Trophoblast cell (in vitro differentiated cells and primary cell): Measurements from ENCODE around the gene AGAP1.

Experiments
- DNase-seq, 2 donors: peaks; one replicate each; pipeline ENCODE4 v3.0.0-alpha.2; 2016
- H2AFZ ChIP-seq: 2 replicates; pipeline ENCODE4 v1.6.1; 2013; ENCODE audit warnings: low read length, moderate library complexity, mild to moderate bottlenecking; ENCODE audit not compliant: insufficient read depth, poor library complexity
- H2AK5ac ChIP-seq: 2 replicates; pipeline ENCODE4 v1.6.1; 2013; ENCODE audit warnings: mild to moderate bottlenecking, low read length
- H2BK120ac ChIP-seq: 2 replicates; pipeline ENCODE4 v1.6.1; 2013; ENCODE audit warnings: low read length, mild to moderate bottlenecking, moderate library complexity; ENCODE audit not compliant: insufficient read depth, poor library complexity
- H2BK12ac ChIP-seq: 2 replicates; pipeline ENCODE4 v1.6.1; 2013; ENCODE audit warnings: mild to moderate bottlenecking, low read length, moderate library complexity
- H2BK5ac ChIP-seq: 2 replicates; pipeline ENCODE4 v1.6.1; 2013; ENCODE audit warnings: low read length, low read depth, moderate library complexity, mild to moderate bottlenecking; ENCODE audit not compliant: poor library complexity
- H3K14ac ChIP-seq: 2 replicates; pipeline ENCODE4 v1.6.1; 2013; ENCODE audit warnings: mild to moderate bottlenecking, low read length
- H3K18ac ChIP-seq: 2 replicates; pipeline ENCODE4 v1.6.1; 2013; ENCODE audit warnings: mild to moderate bottlenecking, low read length
- H3K23ac ChIP-seq: 2 replicates; pipeline ENCODE4 v1.6.1; 2013; ENCODE audit warnings: low read length
- H3K27ac ChIP-seq: 2 replicates; pipeline ENCODE4 v1.5.1; 2013; ENCODE audit warnings: low read depth, mild to moderate bottlenecking, inconsistent platforms, low read length, moderate library complexity
- H3K27me3 ChIP-seq: 2 replicates; pipeline ENCODE4 v1.6.1; 2013; ENCODE audit warnings: inconsistent platforms, mild to moderate bottlenecking, low read length, moderate library complexity; ENCODE audit not compliant: insufficient read depth
- H3K36me3 ChIP-seq, 2 experiments: 1 replicate in 1 of 2; 2 replicates in 1 of 2; pipeline ENCODE4 v1.6.1; 2013; ENCODE audit warnings: low read length in 2 of 2, mild to moderate bottlenecking in 2 of 2, moderate library complexity in 1 of 2; ENCODE audit not compliant: insufficient read depth in 2 of 2, control insufficient read depth in 1 of 2
- H3K4ac ChIP-seq: 2 replicates; pipeline ENCODE4 v1.6.1; 2013; ENCODE audit warnings: low read depth, mild to moderate bottlenecking, low read length, moderate library complexity
- H3K4me1 ChIP-seq, 2 experiments: 1 replicate in 1 of 2; 2 replicates in 1 of 2; pipeline ENCODE4 v1.6.1; 2013; ENCODE audit warnings: low read length in 2 of 2, mild to moderate bottlenecking in 2 of 2, moderate library complexity in 1 of 2; ENCODE audit not compliant: insufficient read depth in 2 of 2, control insufficient read depth in 1 of 2
- H3K4me2 ChIP-seq: 2 replicates; pipeline ENCODE4 v1.6.1; 2013; ENCODE audit warnings: inconsistent platforms, mild to moderate bottlenecking, low read length, moderate library complexity
- H3K4me3 ChIP-seq: 2 replicates; pipeline ENCODE4 v1.5.1; 2013; ENCODE audit warnings: mild to moderate bottlenecking, low read depth, low read length, inconsistent platforms
- H3K79me1 ChIP-seq: one replicate; pipeline ENCODE4 v1.6.1; 2013; ENCODE audit warnings: low read length
- H3K79me2 ChIP-seq: 2 replicates; pipeline ENCODE4 v1.6.1; 2013; ENCODE audit warnings: low read length, mild to moderate bottlenecking; ENCODE audit not compliant: control insufficient read depth, insufficient read depth, poor library complexity
- H3K9ac ChIP-seq: 2 replicates; pipeline ENCODE4 v1.6.1; 2013; ENCODE audit warnings: mild to moderate bottlenecking, low read length
- H3K9me3 ChIP-seq: 2 replicates; pipeline ENCODE4 v1.6.1; 2013; ENCODE audit warnings: low read depth, mild to moderate bottlenecking, control low read depth, inconsistent platforms, low read length; ENCODE audit not compliant: insufficient read depth
- H4K12ac ChIP-seq: 2 replicates; pipeline ENCODE4 v1.6.1; 2013; ENCODE audit warnings: low read depth, mild to moderate bottlenecking, low read length, moderate library complexity
- H4K8ac ChIP-seq: 2 replicates; pipeline ENCODE4 v1.6.1; 2013; ENCODE audit warnings: low read depth, mild to moderate bottlenecking, low read length, moderate library complexity
- H4K91ac ChIP-seq: one replicate; pipeline ENCODE4 v1.6.1; 2013; ENCODE audit warnings: low read depth, mild to moderate bottlenecking, low read length, moderate library complexity
- WGBS: extraction: QIAGEN DNeasy Blood & Tissue Kit; methylation state at CpG from one replicate; pipeline ENCODE4 v1.1.7; 2013; ENCODE audit warnings: missing lambda C conversion rate; ENCODE audit not compliant: insufficient read length, insufficient coverage; ENCODE audit errors: extremely low coverage; 5-methylcytosine and 5-hydroxymethylcytosine counted together

Gene AGAP1

GRCh38 chr2:235934059-235934773 is 440.4 kb downstream of the AGAP1 start:
- Histone ChIP-seq H3K14ac (no peak overlapping the region), H3K4me3 (no peak overlapping the region), H3K23ac (no peak overlapping the region), H2AFZ (no peak overlapping the region), H3K18ac (no peak overlapping the region), H4K91ac (no peak overlapping the region), H3K27ac (no peak overlapping the region), H3K27me3 (no peaks in the 10 kb centered on the region), H3K79me1 (no peaks in the 10 kb centered on the region), H3K4me2 (no peak overlapping the region), H3K4ac (no peak overlapping the region), H2AK5ac (no peak overlapping the region), H4K12ac (no peak overlapping the region), H3K79me2 (no peaks in the 10 kb centered on the region), H4K8ac (no peak overlapping the region), H3K9ac (no peak overlapping the region), H3K36me3 (peaks cover 3 to 4% of the 10 kb centered on the region in 2 experiments), H3K4me1 (peaks cover 7 to 10% of the 10 kb centered on the region in 2 experiments), H2BK12ac (no peak overlapping the region), H2BK5ac (no peak overlapping the region), H2BK120ac (no peak overlapping the region), H3K9me3 (peaks cover 2% of the 10 kb centered on the region)
- WGBS, result no CpG with 5 or more reads among the region's 15 CpGs
- no peak for DNase-seq

GRCh38 chr2:235934774-235935484 is 441.1 kb downstream of the AGAP1 start:
- Histone ChIP-seq H3K27me3 (no peaks in the 10 kb centered on the region), H2AFZ (no peak overlapping the region), H3K4me1 (peaks cover 12 to 17% of the 10 kb centered on the region in 2 experiments), H4K12ac (no peak overlapping the region), H4K8ac (no peak overlapping the region), H3K4ac (no peak overlapping the region), H3K9ac (no peak overlapping the region), H3K4me3 (no peak overlapping the region), H2BK5ac (no peak overlapping the region), H3K4me2 (no peak overlapping the region), H2AK5ac (no peak overlapping the region), H3K79me2 (no peaks in the 10 kb centered on the region), H3K14ac (no peak overlapping the region), H2BK12ac (no peak overlapping the region), H4K91ac (no peak overlapping the region), H3K23ac (no peak overlapping the region), H3K27ac (no peak overlapping the region), H3K9me3 (peaks cover 2% of the 10 kb centered on the region), H3K36me3 (peaks cover 3 to 4% of the 10 kb centered on the region in 2 experiments), H3K79me1 (peaks cover 7% of the 10 kb centered on the region), H3K18ac (no peak overlapping the region), H2BK120ac (no peak overlapping the region)
- WGBS, result no CpG with 5 or more reads among the region's 16 CpGs
- DNase-seq, result no peak

- Histone ChIP-seq H4K8ac (no peak overlapping the region), H3K27ac (no peak overlapping the region), H3K79me1 (peaks cover 9% of the 10 kb centered on the region), H3K27me3 (no peaks in the 10 kb centered on the region), H2BK120ac (no peak overlapping the region), H3K36me3 (peaks cover 0 to 3% of the 10 kb centered on the region in 2 experiments), H3K4ac (no peak overlapping the region), H3K23ac (no peak overlapping the region), H2BK12ac (no peak overlapping the region), H3K9ac (no peak overlapping the region), H4K91ac (no peak overlapping the region), H3K9me3 (peaks cover 2% of the 10 kb centered on the region), H2AK5ac (no peak overlapping the region), H3K79me2 (no peaks in the 10 kb centered on the region), H3K14ac (no peak overlapping the region), H3K4me3 (no peak overlapping the region), H3K4me2 (no peak overlapping the region), H4K12ac (no peak overlapping the region), H3K18ac (no peak overlapping the region), H2AFZ (no peak overlapping the region), H3K4me1 (peaks cover 19 to 20% of the 10 kb centered on the region in 2 experiments), H2BK5ac (no peak overlapping the region)
- DNase-seq, result no peak
- WGBS, result no CpG with 5 or more reads among the region's 13 CpGs
These were observed 441.9 kb downstream of the AGAP1 start for GRCh38 chr2:235935773-235936172.

- Histone ChIP-seq H3K9ac (no peak overlapping the region), H3K23ac (no peak overlapping the region), H2BK12ac (no peak overlapping the region), H3K9me3 (peaks cover 2% of the 10 kb centered on the region), H2AK5ac (no peak overlapping the region), H3K79me2 (no peaks in the 10 kb centered on the region), H3K27me3 (no peaks in the 10 kb centered on the region), H3K79me1 (peaks cover 9% of the 10 kb centered on the region), H3K4me3 (no peak overlapping the region), H2BK120ac (no peak overlapping the region), H3K4me1 (peaks cover 19 to 20% of the 10 kb centered on the region in 2 experiments), H2BK5ac (no peak overlapping the region), H4K12ac (no peak overlapping the region), H3K18ac (no peak overlapping the region), H4K91ac (no peak overlapping the region), H3K14ac (no peak overlapping the region), H3K36me3 (peaks cover 0 to 3% of the 10 kb centered on the region in 2 experiments), H4K8ac (no peak overlapping the region), H2AFZ (no peak overlapping the region), H3K4ac (no peak overlapping the region), H3K4me2 (no peak overlapping the region), H3K27ac (no peak overlapping the region)
- no peak for DNase-seq
- WGBS, result no CpG with 5 or more reads among the region's 8 CpGs
These were observed 442.6 kb downstream of the AGAP1 start for GRCh38 chr2:235936493-235936892.
